Measurements from ENCODE around the gene UPF3B.
A peak's percentile ranks its signal among the peaks of the same experiment; 100 is the strongest.
"Not testable (repeated sequence)": the region's sequence is repeated elsewhere in the genome, so short reads cannot be mapped to it uniquely, and the experiment has no call there.

Gene UPF3B, protein sequence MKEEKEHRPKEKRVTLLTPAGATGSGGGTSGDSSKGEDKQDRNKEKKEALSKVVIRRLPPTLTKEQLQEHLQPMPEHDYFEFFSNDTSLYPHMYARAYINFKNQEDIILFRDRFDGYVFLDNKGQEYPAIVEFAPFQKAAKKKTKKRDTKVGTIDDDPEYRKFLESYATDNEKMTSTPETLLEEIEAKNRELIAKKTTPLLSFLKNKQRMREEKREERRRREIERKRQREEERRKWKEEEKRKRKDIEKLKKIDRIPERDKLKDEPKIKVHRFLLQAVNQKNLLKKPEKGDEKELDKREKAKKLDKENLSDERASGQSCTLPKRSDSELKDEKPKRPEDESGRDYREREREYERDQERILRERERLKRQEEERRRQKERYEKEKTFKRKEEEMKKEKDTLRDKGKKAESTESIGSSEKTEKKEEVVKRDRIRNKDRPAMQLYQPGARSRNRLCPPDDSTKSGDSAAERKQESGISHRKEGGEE

DNA sequence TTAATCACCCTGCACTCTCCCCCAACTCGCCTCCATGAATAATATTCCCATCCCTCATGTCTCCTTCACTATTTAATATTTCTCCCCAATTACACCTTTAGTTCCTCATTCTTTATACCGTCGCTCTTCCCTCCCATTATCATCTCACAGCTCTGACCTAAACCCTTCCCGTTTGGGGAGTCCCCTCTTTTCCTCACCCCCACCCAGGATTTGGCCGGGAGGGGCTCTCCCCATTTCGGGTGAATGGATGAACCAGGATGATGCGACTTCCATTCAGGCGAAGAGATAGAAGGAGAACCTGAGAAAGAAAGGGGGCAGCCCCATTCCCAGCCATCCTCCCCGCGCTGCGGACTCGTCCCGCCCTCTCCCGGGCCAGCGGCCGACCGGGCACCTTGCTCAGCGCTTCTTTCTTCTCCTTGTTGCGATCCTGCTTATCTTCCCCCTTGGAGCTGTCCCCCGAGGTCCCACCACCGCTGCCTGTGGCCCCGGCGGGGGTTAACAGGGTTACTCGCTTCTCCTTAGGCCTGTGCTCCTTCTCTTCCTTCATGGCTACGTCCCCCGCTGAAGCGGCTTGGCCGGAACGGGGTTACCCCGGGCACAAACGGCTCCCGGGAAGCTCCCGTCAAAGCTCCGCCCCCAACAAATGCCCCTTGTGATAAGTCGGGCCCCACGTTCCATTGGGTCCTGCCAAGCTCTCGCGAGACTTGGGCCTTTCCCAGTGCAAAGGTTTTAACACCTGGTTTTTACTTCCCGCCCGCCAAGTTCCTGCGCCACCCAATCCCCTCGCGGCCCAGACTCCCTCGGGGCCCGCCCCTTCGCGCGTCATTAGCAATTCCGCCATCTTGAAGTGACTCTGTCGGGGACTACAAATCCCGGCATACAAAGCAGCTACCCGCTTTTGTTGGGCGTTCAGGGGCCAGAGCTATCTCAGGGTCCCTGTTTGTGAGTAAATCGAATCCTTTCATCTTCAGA is at the start of gene UPF3B:
Gene UPF3B (minus strand): TSS at position 582 of the 972 bp plus-strand sequence. CDS start 35 bp downstream, at position 547.
- DNase-seq (ENCODE audit: low spot score) = peak; percentile 89

DNA sequence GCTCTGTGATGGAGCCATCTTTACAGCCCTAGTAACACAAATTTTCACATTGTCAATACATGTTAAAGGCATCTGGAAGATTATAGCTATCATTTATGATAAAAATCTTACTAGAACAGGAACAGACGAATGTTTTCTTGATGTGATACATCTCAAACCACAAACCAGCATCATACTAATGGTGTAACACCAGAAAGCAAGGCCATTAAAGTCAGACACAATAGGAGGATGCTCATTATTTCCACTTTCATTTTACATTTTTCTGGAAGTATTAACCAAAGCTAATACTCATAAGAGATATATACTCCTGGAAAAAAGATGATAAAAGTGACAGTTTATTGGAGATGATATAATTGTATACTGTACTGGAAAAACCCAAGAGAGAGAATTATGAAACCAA is 48.2 kb upstream of the UPF3B start:
- DNase-seq (ENCODE audit: low spot score) = no peak

DNA sequence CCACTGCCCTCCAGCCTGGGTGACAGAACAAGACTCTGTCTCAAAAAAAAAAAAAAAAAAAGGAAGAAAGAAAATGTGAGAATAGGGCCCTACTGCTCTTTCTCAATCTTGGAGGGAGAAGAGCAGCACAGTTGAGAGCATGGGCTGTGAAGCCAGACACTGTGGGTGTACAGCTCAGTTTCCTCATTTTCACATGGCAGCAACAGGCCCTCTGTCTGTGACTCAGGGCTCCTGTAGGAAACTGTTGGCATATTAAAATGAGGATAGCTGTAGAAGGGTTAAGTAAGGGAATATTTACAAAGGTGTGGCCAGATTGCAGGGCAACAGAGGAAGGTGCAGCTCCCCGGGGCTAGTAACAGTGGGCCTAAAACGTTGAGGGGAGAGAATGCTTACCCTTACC is 46.4 kb upstream of the UPF3B start:
- DNase-seq (ENCODE audit: low spot score) = no peak

DNA sequence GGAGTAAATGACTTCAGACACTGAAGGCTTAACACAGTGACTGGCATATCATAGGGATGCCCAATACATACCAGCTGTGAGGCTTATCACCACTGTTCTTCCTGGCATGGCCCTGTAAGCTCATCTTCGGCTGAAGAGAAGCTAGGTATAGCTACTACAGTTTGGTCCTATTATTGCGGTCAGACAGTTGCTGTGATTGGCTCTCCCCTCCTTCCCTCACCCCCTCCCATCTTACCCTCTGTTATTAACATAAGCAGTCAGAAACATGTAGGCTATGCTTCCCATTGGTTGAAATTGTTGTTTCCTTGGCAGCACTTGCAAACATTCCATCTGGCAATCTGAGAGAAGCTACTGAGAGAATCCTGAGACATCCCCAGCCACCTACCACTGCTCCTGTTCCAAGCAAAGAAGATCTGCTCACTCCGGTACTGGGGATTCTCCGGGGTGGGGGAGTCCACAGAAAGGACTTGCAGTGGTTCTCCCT is 43.1 kb upstream of the UPF3B start, which contains the start of gene AKAP14:
Gene AKAP14 (plus strand): TSS at position 51 of the 484 bp plus-strand sequence. CDS start 7,331 bp downstream, outside the sequence.
- DNase-seq (ENCODE audit: low spot score) = no peak

DNA sequence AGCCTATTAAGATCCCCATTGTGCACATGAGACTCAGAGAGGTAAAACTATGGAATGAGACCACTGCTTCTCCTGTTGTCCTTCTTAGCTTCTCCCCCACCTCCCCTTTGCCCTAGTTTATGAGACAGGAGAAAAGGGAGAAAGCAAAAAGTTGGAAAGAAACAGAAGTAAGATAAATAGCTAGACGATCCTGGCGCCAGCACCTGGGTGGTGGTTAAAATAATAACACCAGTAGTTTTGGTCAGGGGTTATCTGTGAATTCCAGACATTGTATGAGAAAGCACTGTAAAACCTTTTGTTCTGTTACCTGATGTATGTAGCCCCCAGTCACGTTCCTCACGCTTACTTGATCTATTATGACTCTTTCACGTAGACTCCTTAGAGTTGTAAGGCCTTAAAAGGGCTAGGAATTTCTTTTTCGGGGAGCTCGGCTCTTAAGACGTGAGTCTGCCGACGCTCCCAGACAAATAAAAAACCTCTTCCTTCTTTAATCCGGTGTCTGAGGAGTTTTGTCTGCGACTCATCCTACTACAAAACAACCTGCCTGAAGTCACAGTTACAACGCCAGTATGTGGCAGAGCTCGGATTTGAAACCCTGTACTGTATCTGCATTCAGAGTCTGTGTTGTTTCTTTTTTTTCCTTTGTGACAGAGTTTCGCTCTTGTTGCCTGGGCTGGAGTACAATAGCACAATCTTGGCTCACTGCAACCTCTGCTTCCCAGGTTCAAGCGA is 39.4 kb upstream of the UPF3B start:
- not testable (repeated sequence) for DNase-seq (ENCODE audit: low spot score)

DNA sequence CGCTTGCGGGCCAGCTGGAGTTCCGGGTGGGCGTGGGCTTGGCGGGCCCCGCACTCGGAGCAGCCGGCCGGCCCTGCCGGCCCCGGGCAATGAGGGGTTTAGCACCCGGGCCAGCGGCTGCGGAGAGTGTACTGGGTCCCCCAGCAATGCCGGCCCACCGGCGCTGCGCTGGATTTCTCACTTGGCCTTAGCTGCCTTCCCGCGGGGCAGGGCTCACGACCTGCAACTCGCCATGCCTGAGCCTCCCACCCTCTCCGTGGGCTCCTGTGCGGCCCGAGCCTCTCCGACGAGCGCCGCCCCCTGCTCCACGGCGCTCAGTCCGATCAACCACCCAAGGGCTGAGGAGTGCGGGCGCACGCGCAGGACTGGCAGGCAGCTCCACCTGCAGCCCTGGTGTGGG is 37.9 kb upstream of the UPF3B start:
- not testable (repeated sequence) for DNase-seq (ENCODE audit: low spot score)

DNA sequence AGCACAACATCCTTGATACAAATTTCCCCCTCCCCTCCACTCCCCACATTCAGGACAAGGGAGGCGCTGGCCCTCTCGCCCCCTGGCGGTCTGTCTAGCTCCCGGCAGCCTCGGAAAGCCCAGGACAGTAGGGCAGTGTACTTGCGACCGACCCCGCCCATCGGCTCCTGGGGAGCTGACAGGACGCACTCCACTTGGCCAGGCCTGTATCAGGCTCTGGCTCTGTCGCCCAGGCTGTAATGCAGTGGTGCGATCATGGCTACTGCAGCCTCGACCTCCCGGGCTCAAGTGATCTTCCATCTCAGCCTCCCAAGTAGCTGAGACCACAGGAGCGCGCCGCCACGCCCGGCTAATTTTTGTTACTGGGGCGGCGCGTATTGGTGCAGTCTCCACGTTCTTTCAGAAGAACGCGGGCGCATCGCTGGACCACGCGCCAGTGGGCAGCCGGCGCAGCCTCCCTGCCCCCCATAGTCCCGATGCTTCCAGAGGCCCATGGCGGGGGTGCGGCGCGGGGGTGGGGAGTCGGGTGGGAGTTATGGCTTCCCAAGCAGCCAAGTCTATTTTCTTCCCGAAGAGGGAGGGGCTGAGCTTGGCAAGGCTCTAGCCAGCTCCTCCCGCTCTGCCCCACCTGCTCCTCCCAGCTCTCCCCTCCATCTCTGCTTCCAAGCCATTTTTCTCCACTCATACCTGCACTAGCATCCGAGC is 35.1 kb upstream of the UPF3B start:
- DNase-seq (ENCODE audit: low spot score) = no peak

DNA sequence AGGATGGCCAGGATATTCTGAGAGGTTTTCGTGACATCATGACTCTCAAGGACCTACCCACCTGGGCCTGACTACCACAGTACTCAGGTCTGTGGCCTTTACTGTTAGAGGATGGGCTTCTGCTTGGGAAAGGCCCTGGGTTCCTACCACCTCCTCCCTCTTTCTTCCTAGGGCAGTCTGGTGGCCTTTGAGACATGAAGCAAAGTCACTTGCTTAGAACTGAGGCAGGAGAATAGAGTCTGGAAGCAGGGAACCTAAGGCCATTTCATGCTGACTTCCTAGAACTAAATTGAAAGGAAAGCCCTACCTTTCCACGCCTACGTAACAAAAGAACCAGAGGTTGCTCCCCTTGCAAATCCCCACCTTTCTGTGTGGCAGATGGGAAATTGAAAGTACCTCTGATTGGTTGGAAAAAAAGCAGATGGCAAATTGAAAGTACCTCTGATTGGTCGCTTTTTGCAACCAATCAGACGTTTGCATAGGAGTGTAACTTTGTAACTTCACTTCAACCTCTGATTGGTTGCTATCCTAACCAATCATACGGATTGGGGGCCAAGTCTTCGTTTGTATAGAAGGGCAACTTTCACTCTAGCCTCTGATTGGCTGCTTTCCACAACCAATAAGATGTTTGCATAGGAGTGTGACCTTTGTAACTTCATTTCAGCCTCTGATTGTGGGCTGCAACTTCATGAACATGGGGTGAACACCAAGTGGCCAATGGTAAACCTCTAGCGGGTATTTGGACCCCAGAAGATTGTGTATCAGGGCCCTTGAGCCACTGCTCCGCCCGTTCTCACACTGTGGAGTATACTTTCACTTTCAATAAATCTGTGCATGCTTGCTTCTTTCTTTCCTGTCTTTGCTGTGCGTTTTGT is 33.0 kb upstream of the UPF3B start:
- DNase-seq (ENCODE audit: low spot score) = no peak

DNA sequence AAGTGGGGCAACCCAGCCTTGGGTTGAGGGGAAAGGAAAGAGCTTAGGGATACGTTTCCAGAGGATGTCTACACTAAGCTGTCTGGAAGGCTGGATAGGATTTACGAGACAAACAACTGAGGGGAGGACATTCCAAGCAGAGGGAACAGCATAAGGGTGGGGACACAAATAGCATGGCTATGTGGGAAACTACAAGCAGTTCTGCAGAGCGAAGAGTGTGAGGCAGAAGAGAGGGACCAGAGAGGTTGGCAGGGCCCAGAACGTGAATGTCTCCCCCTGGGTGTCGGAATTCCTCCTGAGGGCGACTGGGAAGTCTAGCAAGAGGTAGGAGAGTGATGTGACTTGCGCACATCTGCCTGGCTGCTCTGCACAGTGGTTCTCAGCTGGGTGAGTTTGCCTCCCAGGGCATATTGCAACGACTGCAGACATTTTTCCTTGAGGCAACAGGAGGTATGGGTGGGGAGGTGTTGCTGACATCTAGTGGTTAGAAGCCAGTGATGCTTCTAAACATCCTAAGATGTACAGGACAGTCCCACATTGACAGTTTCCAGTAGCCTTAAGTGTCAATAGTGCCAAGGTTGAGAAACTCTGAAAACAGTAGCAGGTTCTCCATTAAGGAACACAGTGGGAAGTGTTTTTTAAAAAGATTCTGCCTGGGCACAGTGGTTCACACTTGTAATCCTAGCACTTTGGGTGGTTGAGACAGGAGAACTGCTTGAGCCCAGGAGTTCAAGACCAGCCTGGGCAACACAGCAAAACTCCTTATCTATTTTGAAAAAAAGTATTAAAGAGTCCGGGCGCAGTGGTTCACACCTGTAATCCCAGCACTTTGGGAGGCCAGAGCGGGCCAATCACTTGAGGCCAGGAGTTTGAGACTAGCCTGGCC is 28.0 kb upstream of the UPF3B start:
- peak; percentile 73 for DNase-seq (ENCODE audit: low spot score)

DNA sequence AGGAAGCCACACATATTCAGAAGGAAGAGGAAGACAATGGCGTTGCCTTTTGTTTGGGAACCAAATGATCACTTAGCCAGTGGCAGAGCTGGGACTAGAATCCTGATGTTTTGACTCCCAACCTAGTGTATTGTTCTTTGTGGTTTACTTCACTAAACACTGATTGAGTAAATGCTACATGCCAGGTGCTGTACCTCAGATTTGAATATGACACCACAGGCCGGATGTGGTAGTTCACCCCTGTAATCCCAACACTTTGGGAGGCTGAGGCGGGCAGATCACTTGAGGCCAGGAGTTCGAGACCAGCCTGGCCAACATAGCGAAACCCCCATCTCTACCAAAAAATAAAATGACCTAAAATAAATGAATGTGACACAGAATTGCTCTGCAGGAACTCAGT is 27.3 kb upstream of the UPF3B start:
- DNase-seq (ENCODE audit: low spot score) = no peak

DNA sequence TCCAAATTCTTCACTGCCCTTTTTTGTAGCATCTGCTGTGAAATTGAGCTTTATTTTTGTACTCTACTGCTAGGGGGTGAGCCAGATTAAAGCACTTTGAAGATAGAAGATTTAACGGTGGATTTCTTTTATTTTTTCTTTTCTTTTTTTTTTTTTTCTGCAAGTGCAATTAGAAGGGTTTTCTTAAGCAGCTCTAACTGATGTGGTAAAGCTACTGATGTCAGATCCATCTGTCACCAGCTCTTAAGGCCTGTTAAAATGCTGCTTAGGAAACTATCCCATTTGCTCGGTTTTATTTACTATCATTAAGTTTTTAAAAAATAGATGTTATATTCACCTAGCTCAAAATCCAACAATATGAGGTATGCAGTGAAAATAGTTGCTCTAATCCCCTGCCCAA is 26.0 kb upstream of the UPF3B start:
- DNase-seq (ENCODE audit: low spot score) = no peak

DNA sequence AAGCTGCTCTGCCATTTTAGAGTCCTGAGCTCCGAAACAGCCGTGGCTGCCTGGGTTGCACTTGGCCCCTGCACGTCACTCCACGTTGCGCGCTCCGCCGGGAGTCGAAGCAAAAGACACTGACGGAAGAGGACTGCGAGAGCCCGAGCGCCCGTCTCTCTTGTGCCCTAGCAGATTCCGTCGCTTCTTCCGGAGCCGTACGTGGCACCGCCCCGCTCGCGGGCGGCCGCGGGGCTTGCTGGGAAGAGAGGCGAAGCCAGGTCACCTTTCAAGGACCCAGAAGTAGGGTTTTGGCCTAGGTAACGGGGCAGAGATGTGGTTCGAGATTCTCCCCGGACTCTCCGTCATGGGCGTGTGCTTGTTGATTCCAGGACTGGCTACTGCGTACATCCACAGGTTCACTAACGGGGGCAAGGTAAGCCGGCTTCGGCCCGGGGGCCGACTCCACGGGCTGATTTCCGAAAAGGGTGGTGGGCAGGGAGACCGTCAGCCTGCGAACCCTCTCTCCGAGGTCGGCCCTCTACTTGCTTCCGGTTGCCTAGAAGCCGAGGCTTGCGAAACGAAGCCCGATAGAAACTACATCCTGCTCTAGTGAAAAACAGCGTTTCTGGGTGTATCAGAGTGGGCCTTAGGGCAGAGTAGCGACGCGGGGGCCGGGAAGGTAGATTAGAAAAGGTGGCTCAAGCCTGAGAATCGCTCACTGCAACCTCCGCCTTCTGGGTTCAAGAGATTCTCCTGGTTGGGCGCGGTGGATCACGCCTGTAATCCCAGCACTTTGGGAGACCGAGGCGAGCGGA is 19.0 kb upstream of the UPF3B start, which contains the start of the genes NDUFA1 and RNF113A:
Gene NDUFA1 (plus strand): TSS at position 234 of the 797 bp plus-strand sequence. CDS start 80 bp downstream, at position 314.
Gene RNF113A (minus strand): TSS at position 135 of the 797 bp plus-strand sequence. CDS start 120 bp downstream, at position 15.
- peak; percentile 68 for DNase-seq (ENCODE audit: low spot score)

DNA sequence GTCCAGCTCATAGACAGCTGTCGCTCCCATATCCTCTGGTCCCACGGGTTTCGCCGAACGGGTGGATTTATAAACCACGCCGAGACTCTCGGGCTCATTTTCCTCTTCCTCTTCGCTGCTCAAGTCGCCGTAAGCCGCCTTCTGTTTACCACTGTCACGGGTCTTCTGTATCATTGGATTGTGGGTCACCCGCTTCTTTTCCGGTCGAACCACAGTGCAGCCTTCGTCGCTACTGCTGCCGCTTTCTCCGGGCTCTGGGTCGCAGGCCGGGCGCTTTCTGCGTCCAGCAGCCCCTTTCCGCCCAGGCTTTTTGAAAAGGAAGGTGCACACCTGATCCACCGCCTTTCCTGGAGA is 18.5 kb upstream of the UPF3B start:
- peak; percentile 15 for DNase-seq (ENCODE audit: low spot score)

DNA sequence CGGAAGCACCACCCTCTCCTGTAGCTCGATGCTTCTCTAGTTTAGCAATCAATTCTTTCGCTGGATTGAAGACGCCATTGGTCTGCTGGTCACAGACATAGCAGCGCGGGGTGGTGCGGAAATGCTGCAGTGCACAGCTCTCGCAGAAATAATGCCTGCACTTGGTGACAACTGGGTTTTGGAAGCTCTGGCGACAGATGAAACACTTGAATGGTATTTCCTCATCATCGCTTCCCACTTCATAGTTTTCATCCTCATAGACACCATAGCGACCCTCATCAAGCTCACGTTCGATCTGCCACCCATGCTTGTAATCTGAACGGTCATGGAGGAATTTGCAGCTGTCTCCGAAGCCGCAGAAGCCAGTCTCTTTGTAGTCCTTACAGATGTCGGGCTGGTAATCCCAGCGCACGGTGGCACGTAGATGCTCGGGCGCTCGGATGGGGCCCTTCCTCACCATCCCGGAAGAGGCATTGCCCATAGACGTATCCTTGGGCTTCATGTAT is 17.9 kb upstream of the UPF3B start:
- peak; percentile 16 for DNase-seq (ENCODE audit: low spot score)

DNA sequence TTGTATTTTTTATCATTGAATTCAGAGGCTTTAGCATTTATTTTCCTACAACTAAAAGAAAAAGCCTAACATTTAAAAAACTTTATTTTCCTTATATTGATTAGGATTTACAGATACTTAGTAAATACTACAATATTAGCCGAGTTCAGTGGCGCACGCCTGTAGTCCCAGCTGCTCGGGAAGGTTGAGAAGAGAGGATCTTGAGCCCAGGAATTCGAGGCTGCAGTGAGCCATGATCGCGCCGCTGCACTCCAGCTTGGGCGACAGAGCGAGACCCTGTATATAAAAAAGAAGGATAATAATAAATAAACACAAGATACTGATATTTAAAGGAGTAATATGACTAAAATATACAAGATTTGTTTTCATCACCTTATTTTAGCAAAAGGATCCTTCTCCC is 681 bp upstream of the UPF3B start:
- no peak for DNase-seq (ENCODE audit: low spot score)

DNA sequence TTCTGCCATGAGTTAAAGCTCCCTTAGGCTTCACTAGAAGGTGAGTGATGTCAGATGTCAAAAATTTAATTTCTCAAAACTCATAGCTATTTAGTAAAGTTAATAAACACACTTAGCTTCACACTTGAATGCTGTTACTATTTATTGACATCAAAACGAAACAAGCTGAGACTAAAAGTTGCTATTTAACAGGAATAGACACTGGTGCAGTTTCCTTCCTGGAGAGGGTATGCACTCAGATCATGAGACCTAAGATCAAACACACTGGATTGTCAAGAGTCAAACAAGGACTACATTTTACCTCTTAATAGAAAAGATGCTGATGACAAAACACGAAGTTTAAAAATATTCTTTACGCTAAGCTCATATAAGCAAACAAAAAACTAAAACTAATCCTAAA is 18.9 kb downstream of the UPF3B start:
- DNase-seq (ENCODE audit: low spot score) = no peak

DNA sequence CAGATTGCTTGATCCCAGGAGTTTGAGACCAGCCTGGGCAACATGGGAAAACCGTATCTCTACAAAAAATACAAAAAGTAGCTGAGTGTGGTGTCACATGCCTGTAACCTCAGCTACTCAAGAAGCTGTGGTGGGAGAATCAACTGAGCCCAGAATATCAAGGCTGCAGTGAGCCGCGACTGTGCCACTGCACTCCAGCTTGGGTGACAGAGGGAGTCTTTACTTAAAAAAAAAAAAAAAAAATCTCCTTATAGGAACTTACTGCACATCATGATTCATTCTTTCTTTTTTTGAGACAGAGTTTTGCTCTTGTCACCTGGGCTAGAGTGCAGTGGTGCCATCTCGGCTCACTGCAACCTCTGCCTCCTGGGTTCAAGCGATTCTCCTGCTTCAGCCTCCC is 24.3 kb downstream of the UPF3B start:
- DNase-seq (ENCODE audit: low spot score) = no peak
